DOHH2 (cell line): ENCODE results near the gene TLR9.

ENCODE experiments used
- H3F3A ChIP-seq: fragments of 200-600 bp; sonication (generic), shearing (Covaris generic); 2 replicates; pipeline ENCODE4 v1.6.0; 2016; ENCODE audit warnings: antibody characterized with exemption, mild to moderate bottlenecking; ENCODE audit not compliant: control insufficient read depth, insufficient read depth
- H3K27ac ChIP-seq: fragments of 200-600 bp; sonication (generic); 2 replicates; pipeline ENCODE4 v1.5.1; 2014; ENCODE audit warnings: low read depth, mild to moderate bottlenecking, low read length, moderate library complexity
- H3K27me3 ChIP-seq: fragments of 200-600 bp; sonication (generic); 2 replicates; pipeline ENCODE4 v1.6.1; 2014; ENCODE audit warnings: mild to moderate bottlenecking, low read length, mixed read lengths; ENCODE audit not compliant: control insufficient read depth
- H3K36me3 ChIP-seq: fragments of 200-600 bp; sonication (generic); 2 replicates; pipeline ENCODE4 v1.6.1; 2014; ENCODE audit warnings: mild to moderate bottlenecking, low read length, moderate library complexity, mixed read lengths; ENCODE audit not compliant: control insufficient read depth
- H3K4me1 ChIP-seq: fragments of 200-600 bp; sonication (generic); 2 replicates; pipeline ENCODE4 v1.6.1; 2014; ENCODE audit warnings: mild to moderate bottlenecking, low read length, mixed read lengths; ENCODE audit not compliant: control insufficient read depth
- H3K4me2 ChIP-seq: fragments of 200-600 bp; sonication (generic); 2 replicates; pipeline ENCODE4 v1.6.0; 2014; ENCODE audit warnings: mild to moderate bottlenecking, low read length, moderate library complexity
- H3K4me3 ChIP-seq: fragments of 200-600 bp; sonication (generic); 2 replicates; pipeline ENCODE4 v1.5.1; 2014; ENCODE audit warnings: mild to moderate bottlenecking, low read length, mixed read lengths
- H3K79me2 ChIP-seq: fragments of 200-600 bp; sonication (generic); 2 replicates; pipeline ENCODE4 v1.6.1; 2014; ENCODE audit warnings: mild to moderate bottlenecking, low read length, mixed read lengths; ENCODE audit not compliant: control insufficient read depth
- H3K9me2 ChIP-seq: fragments of 200-600 bp; sonication (generic); replicated peaks from 2 replicates; pipeline ENCODE4 v1.6.1; 2014; ENCODE audit warnings: mild to moderate bottlenecking, low read length, mixed read lengths; ENCODE audit not compliant: control insufficient read depth
- H3K9me3 ChIP-seq: fragments of 200-600 bp; sonication (generic); 2 replicates; pipeline ENCODE4 v1.6.1; 2014; ENCODE audit warnings: antibody characterized with exemption, low read length, mixed read lengths; ENCODE audit not compliant: control insufficient read depth, insufficient read depth
- H4K20me1 ChIP-seq: fragments of 200-600 bp; sonication (generic); 2 replicates; pipeline ENCODE4 v1.6.0; 2014; ENCODE audit warnings: low read depth, mild to moderate bottlenecking, antibody characterized with exemption, low read length, moderate library complexity; ENCODE audit not compliant: control insufficient read depth, insufficient read depth
- EZH2phosphoT487 ChIP-seq: fragments of 200-600 bp; sonication (generic); IDR thresholded peaks from 2 replicates; pipeline ENCODE4 v1.6.1; 2017; ENCODE audit warnings: borderline replicate concordance, mild to moderate bottlenecking, antibody characterized with exemption, low read length, moderate library complexity, mixed read lengths
- TF ChIP-seq, protein P1 (sequence below): fragments of 200-600 bp; sonication (generic); IDR thresholded peaks from one replicate; pipeline ENCODE4 v1.5.1; 2014; ENCODE audit warnings: antibody characterized with exemption, mild to moderate bottlenecking, low read depth, low read length; ENCODE audit not compliant: poor library complexity, severe bottlenecking

TLR9 gene

DNA sequence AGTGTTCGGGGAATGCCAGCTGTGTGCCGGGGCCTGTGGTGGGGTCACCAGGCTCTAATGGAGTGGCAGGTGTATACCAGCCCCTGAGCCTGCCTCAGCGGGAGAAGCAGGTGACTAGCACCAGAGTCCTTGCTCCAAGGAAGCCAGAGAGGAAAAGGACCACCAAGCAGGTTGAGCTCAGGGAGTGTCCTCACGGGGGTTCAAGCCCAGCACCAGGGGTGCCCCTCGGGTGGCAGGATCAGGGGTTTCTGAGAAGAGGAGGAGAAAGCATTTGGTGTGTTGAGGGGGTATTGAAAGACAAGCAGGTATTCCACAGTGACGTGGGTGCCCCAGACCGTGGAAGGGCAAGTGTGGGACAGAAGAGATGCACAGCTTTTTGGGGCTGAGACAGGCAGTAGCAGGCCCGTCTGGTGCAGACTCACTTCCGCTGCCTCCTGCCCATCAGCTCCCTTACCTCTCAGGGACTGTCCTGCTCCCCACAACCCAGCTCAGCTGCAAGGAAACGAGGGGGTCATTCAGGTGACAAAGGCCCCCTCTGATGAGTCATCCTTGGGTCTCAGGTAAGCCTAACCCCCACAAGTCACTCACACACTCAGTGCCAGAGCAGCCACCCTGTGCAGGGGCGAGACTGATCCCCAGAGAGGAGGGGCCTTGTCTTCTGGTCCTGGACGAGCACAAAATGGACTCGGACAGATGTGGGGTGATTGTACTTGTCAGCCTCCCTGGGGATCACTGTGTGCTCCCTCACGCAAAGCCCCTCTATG lies 49.8 kb downstream of the TLR9 start:
- H4K20me1 ChIP-seq = no peaks in the 10 kb centered on the region
- H3K27me3 ChIP-seq = no peaks in the 10 kb centered on the region
- H3K9me3 ChIP-seq = no peaks in the 10 kb centered on the region
- TF ChIP-seq EZH2phosphoT487 = no peak
- TF ChIP-seq, protein P1, sequence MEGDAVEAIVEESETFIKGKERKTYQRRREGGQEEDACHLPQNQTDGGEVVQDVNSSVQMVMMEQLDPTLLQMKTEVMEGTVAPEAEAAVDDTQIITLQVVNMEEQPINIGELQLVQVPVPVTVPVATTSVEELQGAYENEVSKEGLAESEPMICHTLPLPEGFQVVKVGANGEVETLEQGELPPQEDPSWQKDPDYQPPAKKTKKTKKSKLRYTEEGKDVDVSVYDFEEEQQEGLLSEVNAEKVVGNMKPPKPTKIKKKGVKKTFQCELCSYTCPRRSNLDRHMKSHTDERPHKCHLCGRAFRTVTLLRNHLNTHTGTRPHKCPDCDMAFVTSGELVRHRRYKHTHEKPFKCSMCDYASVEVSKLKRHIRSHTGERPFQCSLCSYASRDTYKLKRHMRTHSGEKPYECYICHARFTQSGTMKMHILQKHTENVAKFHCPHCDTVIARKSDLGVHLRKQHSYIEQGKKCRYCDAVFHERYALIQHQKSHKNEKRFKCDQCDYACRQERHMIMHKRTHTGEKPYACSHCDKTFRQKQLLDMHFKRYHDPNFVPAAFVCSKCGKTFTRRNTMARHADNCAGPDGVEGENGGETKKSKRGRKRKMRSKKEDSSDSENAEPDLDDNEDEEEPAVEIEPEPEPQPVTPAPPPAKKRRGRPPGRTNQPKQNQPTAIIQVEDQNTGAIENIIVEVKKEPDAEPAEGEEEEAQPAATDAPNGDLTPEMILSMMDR = no peak
- H3K4me2 ChIP-seq = no peak overlapping the region
- H3F3A ChIP-seq = no peaks in the 10 kb centered on the region
- H3K9me2 ChIP-seq = no peaks in the 10 kb centered on the region
- no peak overlapping the region for H3K27ac ChIP-seq
- H3K79me2 ChIP-seq = no peaks in the 10 kb centered on the region
- peaks cover 3% of the 10 kb centered on the region; the same call in 1 of the 2 replicates for H3K4me1 ChIP-seq
- H3K36me3 ChIP-seq = no peaks in the 10 kb centered on the region
- no peak overlapping the region for H3K4me3 ChIP-seq

DNA sequence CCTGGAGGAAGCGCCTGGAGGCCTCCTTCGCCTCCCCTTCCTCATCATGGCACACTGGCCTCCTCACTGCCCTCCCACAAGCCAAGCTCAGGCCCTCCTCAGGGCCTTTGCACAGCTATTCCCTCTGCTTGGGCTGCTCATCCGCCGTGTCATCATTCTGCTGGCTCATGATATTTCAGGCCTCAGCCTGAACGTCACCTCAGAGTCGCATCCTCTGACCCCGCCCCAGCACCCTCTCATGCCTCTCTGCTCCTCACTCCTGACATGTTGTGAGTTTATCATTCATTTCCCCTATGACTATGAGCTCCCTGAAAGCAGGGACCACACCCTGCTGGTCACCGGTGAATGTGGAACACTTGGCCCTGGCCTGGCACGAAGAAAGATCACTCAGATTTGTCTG lies 50.5 kb downstream of the TLR9 start:
- no peaks in the 10 kb centered on the region for H3K36me3 ChIP-seq
- no peaks in the 10 kb centered on the region for H3F3A ChIP-seq
- H3K27me3 ChIP-seq = no peaks in the 10 kb centered on the region
- H3K9me3 ChIP-seq = no peaks in the 10 kb centered on the region
- TF ChIP-seq EZH2phosphoT487 = no peak
- TF ChIP-seq, protein P1 = no peak
- no peaks in the 10 kb centered on the region for H4K20me1 ChIP-seq
- H3K27ac ChIP-seq = no peak overlapping the region
- H3K9me2 ChIP-seq = no peaks in the 10 kb centered on the region
- no peak overlapping the region for H3K4me2 ChIP-seq
- no peaks in the 10 kb centered on the region for H3K4me1 ChIP-seq
- H3K4me3 ChIP-seq = no peak overlapping the region
- H3K79me2 ChIP-seq = no peaks in the 10 kb centered on the region

- no peaks in the 10 kb centered on the region for H3K36me3 ChIP-seq
- H4K20me1 ChIP-seq = no peaks in the 10 kb centered on the region
- no peaks in the 10 kb centered on the region for H3F3A ChIP-seq
- no peak overlapping the region for H3K27ac ChIP-seq
- H3K4me1 ChIP-seq = no peaks in the 10 kb centered on the region
- H3K9me2 ChIP-seq = no peaks in the 10 kb centered on the region
- no peak for TF ChIP-seq EZH2phosphoT487
- TF ChIP-seq, protein P1 = no peak
- no peak overlapping the region for H3K4me3 ChIP-seq
- H3K27me3 ChIP-seq = no peaks in the 10 kb centered on the region
- H3K9me3 ChIP-seq = no peaks in the 10 kb centered on the region
- H3K4me2 ChIP-seq = no peak overlapping the region
- no peaks in the 10 kb centered on the region for H3K79me2 ChIP-seq
Observed at GRCh38 chr3:52173101-52173500, 52.3 kb downstream of the TLR9 start.
